SK-N-MC (cell line): Measurements from ENCODE around the gene WDR20.

Experiments
- EZH2 ChIP-seq: fragments of 200-600 bp; sonication (generic); IDR thresholded peaks from one replicate; pipeline ENCODE4 v1.6.1; 2017; ENCODE audit warnings: antibody characterized with exemption
- POLR2AphosphoS5 ChIP-seq: IDR thresholded peaks from 2 replicates; pipeline ENCODE4 v1.6.1; 2012; ENCODE audit warnings: mild to moderate bottlenecking, low read depth, low read length, borderline replicate concordance

GRCh38 chr14:102215576-102216250 is 76.0 kb downstream of the WDR20 start:
- TF ChIP-seq POLR2AphosphoS5 (no peak), EZH2 (no peak)
